ENCODE data around the gene HES6. TPM values are rescaled to one million over a fixed set of nuclear protein-coding genes. Genes with fewer than 3 reads are reported as not detected.

Gene HES6
- polyA plus RNA-seq, 1 donor = 22.0 TPM

GRCh38 chr2:238231809-238232208 lies 8.0 kb downstream of the HES6 start:
- no peak for DNase-seq

- peak; percentile 58 for DNase-seq
Observed at GRCh38 chr2:238231251-238231793, 8.5 kb downstream of the HES6 start.

- DNase-seq = no peak
Observed at GRCh38 chr2:238230699-238231098, 9.1 kb downstream of the HES6 start.

- no peak for DNase-seq
Observed at GRCh38 chr2:238228700-238229099, 11.1 kb downstream of the HES6 start.

GRCh38 chr2:238227587-238228032 lies 12.2 kb downstream of the HES6 start:
- DNase-seq = no peak

GRCh38 chr2:238226698-238227586 lies 12.9 kb downstream of the HES6 start:
- DNase-seq = no peak

GRCh38 chr2:238225911-238226697 lies 13.7 kb downstream of the HES6 start:
- DNase-seq = no peak

- DNase-seq = no peak
Observed at GRCh38 chr2:238225121-238225520, 14.7 kb downstream of the HES6 start.

- DNase-seq = no peak
Observed at GRCh38 chr2:238224356-238225035, 15.3 kb downstream of the HES6 start.

- no peak for DNase-seq
Observed at GRCh38 chr2:238220892-238221521, 18.8 kb downstream of the HES6 start.

- DNase-seq = no peak
Observed at GRCh38 chr2:238220274-238220891, 19.5 kb downstream of the HES6 start.

GRCh38 chr2:238216651-238217184 lies 23.1 kb downstream of the HES6 start:
- DNase-seq = no peak

GRCh38 chr2:238207006-238207405 lies 32.8 kb downstream of the HES6 start:
- no peak for DNase-seq

GRCh38 chr2:238203973-238204683 lies 35.7 kb downstream of the HES6 start:
- DNase-seq = no peak

- peak; percentile 89 for DNase-seq
Observed at GRCh38 chr2:238203094-238203972, 36.5 kb downstream of the HES6 start, which contains the start of gene ILKAP. Gene ILKAP, minus strand, starts transcription at chr2:238203695. Its CDS starts 142 bp downstream, at chr2:238203553.

GRCh38 chr2:238202326-238203093 lies 37.3 kb downstream of the HES6 start:
- DNase-seq = peak; percentile 16

- no peak for DNase-seq
Observed at GRCh38 chr2:238190445-238190844, 49.4 kb downstream of the HES6 start.
